H1 (cell line): ENCODE results near the gene OPCML. TPM values are rescaled to one million over a fixed set of nuclear protein-coding genes. Genes with fewer than 3 reads are reported as not detected.

ENCODE experiments used
- CTCF ChIA-PET: fragments of 300-600 bp; sonication (Branson Sonifier 250); formaldehyde crosslinking; loops from one replicate; lab custom pipeline; 2021; ENCODE audit not compliant: partially characterized antibody; lab: Charles Lee
- POLR2A ChIA-PET: fragments of 300-600 bp; sonication (Branson Sonifier 250); formaldehyde crosslinking; loops from one replicate; lab custom pipeline; 2021; ENCODE audit warnings: inconsistent platforms; ENCODE audit not compliant: partially characterized antibody; lab: Charles Lee
- DNase-seq, 2 experiments: peaks; one replicate each; pipeline versions ENCODE4 v3.0.0 to v3.0.0-alpha.2; 2010 to 2022; ENCODE audit warnings: low spot score in 2 of 2, low read depth in 1 of 2, mixed read lengths in 1 of 2
- FAIRE-seq: peaks from 2 replicates; lab custom pipeline; 2011; peaks lifted over from hg19 to GRCh38; lab: Jason Lieb, UNC
- H2AFZ ChIP-seq: 2 replicates; pipeline ENCODE4 v1.8.1; 2012; ENCODE audit warnings: low read length, inconsistent platforms
- H2AK5ac ChIP-seq: 2 replicates; pipeline ENCODE4 v1.6.1; 2013; ENCODE audit warnings: low read depth, low read length
- H2BK120ac ChIP-seq: replicated peaks from 2 replicates; pipeline ENCODE3; 2013; ENCODE audit warnings: low read depth, low read length, inconsistent platforms
- H2BK12ac ChIP-seq: 2 replicates; pipeline ENCODE4 v1.6.1; 2013; ENCODE audit warnings: low read depth, low read length
- H2BK15ac ChIP-seq: 2 replicates; pipeline ENCODE4 v1.6.1; 2013; ENCODE audit warnings: low read length
- H2BK20ac ChIP-seq: 2 replicates; pipeline ENCODE4 v1.6.1; 2013; ENCODE audit warnings: low read length
- H2BK5ac ChIP-seq: 2 replicates; pipeline ENCODE4 v1.6.1; 2013; ENCODE audit warnings: low read depth, low read length
- H3K14ac ChIP-seq: 2 replicates; pipeline ENCODE4 v1.6.1; 2013; ENCODE audit warnings: inconsistent platforms; ENCODE audit not compliant: insufficient read length
- H3K18ac ChIP-seq: 2 replicates; pipeline ENCODE4 v1.6.1; 2013; ENCODE audit warnings: low read length; ENCODE audit errors: extremely low read depth
- H3K23ac ChIP-seq: 2 replicates; pipeline ENCODE4 v1.6.1; 2013; ENCODE audit warnings: inconsistent platforms; ENCODE audit not compliant: insufficient read length
- H3K23me2 ChIP-seq: 2 replicates; pipeline ENCODE4 v1.6.1; 2013; ENCODE audit warnings: low read depth, low read length
- H3K27ac ChIP-seq: 2 replicates; pipeline ENCODE4 v1.6.1; 2011; ENCODE audit warnings: low read depth, low read length, inconsistent platforms
- H3K27me3 ChIP-seq, 4 experiments: replicated peaks in 1 of 4; 1 replicate in 1 of 4; 2 replicates in 3 of 4; pipeline versions ENCODE4 v1.6.1 to v1.8.1; 2011 to 2013; ENCODE audit warnings: low read length in 3 of 4, mild to moderate bottlenecking in 3 of 4, inconsistent platforms in 2 of 4, mixed read lengths in 2 of 4, moderate library complexity in 1 of 4; ENCODE audit not compliant: control insufficient read depth in 3 of 4, insufficient read depth in 3 of 4; ENCODE audit errors: extremely low read depth in 1 of 4
- H3K36me3 ChIP-seq, 4 experiments: 2 replicates each; pipeline versions ENCODE4 v1.6.1 to v1.8.1; 2011 to 2013; ENCODE audit warnings: mild to moderate bottlenecking in 4 of 4, low read length in 3 of 4, moderate library complexity in 2 of 4, control low read depth in 1 of 4, inconsistent platforms in 1 of 4; ENCODE audit not compliant: insufficient read depth in 4 of 4, control insufficient read depth in 2 of 4
- H3K4ac ChIP-seq: replicated peaks from 2 replicates; pipeline ENCODE3; 2013; ENCODE audit warnings: low read length, low read depth, mixed read lengths, inconsistent platforms; ENCODE audit not compliant: insufficient read length
- H3K4me1 ChIP-seq, 4 experiments: replicated peaks in 1 of 4; 1 replicate in 1 of 4; 2 replicates in 3 of 4; pipeline versions ENCODE4 v1.6.1 to v1.8.1; 2011 to 2013; ENCODE audit warnings: low read length in 3 of 4, inconsistent platforms in 2 of 4, mixed read lengths in 1 of 4; ENCODE audit not compliant: insufficient read depth in 4 of 4, control insufficient read depth in 3 of 4
- H3K4me2 ChIP-seq, 2 experiments: 2 replicates each; pipeline versions ENCODE4 v1.6.1 to v1.8.1; 2011 to 2013; ENCODE audit warnings: low read depth in 2 of 2, low read length in 2 of 2, control low read depth in 1 of 2, inconsistent platforms in 1 of 2, mild to moderate bottlenecking in 1 of 2; ENCODE audit not compliant: insufficient read depth in 1 of 2
- H3K4me3 ChIP-seq, 4 experiments: fragments of 200-600, 300-600 bp in 1 of 4; sonication (generic), shearing (Covaris generic), sonication (Bioruptor Twin) in 1 of 4; 2 replicates each; pipeline versions ENCODE4 v1.5.1 to v1.8.1; 2011 to 2016; ENCODE audit warnings: low read length in 4 of 4, low read depth in 3 of 4, control low read depth in 2 of 4, inconsistent platforms in 2 of 4, mild to moderate bottlenecking in 2 of 4, mixed read lengths in 1 of 4, moderate library complexity in 1 of 4; ENCODE audit not compliant: insufficient read depth in 2 of 4; ENCODE audit errors: extremely low read depth in 1 of 4
- H3K56ac ChIP-seq: replicated peaks from 2 replicates; pipeline ENCODE3; 2013; ENCODE audit warnings: low read depth, mild to moderate bottlenecking, mixed read lengths, low read length, inconsistent platforms; ENCODE audit not compliant: insufficient read length
- H3K79me1 ChIP-seq: 2 replicates; pipeline ENCODE4 v1.6.1; 2013; ENCODE audit warnings: low read depth, low read length, control low read depth
- H3K79me2 ChIP-seq, 2 experiments: 2 replicates each; pipeline versions ENCODE4 v1.6.1 to v1.8.1; 2012 to 2013; ENCODE audit warnings: low read length in 2 of 2, mild to moderate bottlenecking in 2 of 2, inconsistent platforms in 1 of 2; ENCODE audit not compliant: insufficient read depth in 2 of 2, control insufficient read depth in 1 of 2
- H3K9ac ChIP-seq, 4 experiments: replicated peaks in 1 of 4; 1 replicate in 1 of 4; 2 replicates in 3 of 4; pipeline versions ENCODE4 v1.6.1 to v1.8.1; 2011 to 2013; ENCODE audit warnings: low read depth in 3 of 4, low read length in 3 of 4, control low read depth in 2 of 4, mild to moderate bottlenecking in 2 of 4, moderate library complexity in 2 of 4, inconsistent platforms in 1 of 4; ENCODE audit errors: extremely low read depth in 1 of 4
- H3K9me3 ChIP-seq, 2 experiments: 2 replicates each; pipeline versions ENCODE4 v1.6.1 to v1.8.1; 2012 to 2013; ENCODE audit warnings: mild to moderate bottlenecking in 2 of 2, moderate library complexity in 2 of 2, control low read depth in 1 of 2, inconsistent platforms in 1 of 2, low read depth in 1 of 2, low read length in 1 of 2, mixed read lengths in 1 of 2; ENCODE audit not compliant: insufficient read depth in 2 of 2
- H4K20me1 ChIP-seq, 2 experiments: replicated peaks in 1 of 2; 2 replicates each; pipeline versions ENCODE3 to v1.8.1; 2011 to 2013; ENCODE audit warnings: inconsistent platforms in 2 of 2, low read length in 2 of 2, mild to moderate bottlenecking in 1 of 2; ENCODE audit not compliant: insufficient read depth in 2 of 2, control insufficient read depth in 1 of 2
- H4K5ac ChIP-seq: 2 replicates; pipeline ENCODE4 v1.6.1; 2013; ENCODE audit warnings: low read length, low read depth, mixed read lengths, inconsistent platforms; ENCODE audit not compliant: insufficient read length
- H4K8ac ChIP-seq: 2 replicates; pipeline ENCODE4 v1.8.0; 2013; ENCODE audit warnings: mild to moderate bottlenecking, moderate library complexity, low read length, inconsistent platforms; ENCODE audit not compliant: insufficient read depth; ENCODE audit errors: extremely low read depth
- H4K91ac ChIP-seq: replicated peaks from 2 replicates; pipeline ENCODE3; 2013; ENCODE audit warnings: low read length, mixed read lengths, inconsistent platforms; ENCODE audit not compliant: insufficient read length
- ASH2L ChIP-seq: fragments of 200-600, 300-600 bp; sonication (generic); IDR thresholded peaks from one replicate; pipeline ENCODE4 v1.7.1; 2017; ENCODE audit warnings: low read length
- CREB1 ChIP-seq: IDR thresholded peaks from 2 replicates; pipeline ENCODE4 v1.6.1; 2012; ENCODE audit warnings: inconsistent platforms
- EZH2 ChIP-seq: fragments of 200-600 bp; sonication (generic); IDR thresholded peaks from 2 replicates; pipeline ENCODE4 v1.7.1; 2012; ENCODE audit warnings: low read depth, mild to moderate bottlenecking, moderate library complexity, low read length, inconsistent platforms; ENCODE audit not compliant: severe bottlenecking
- HDAC2 ChIP-seq, 2 experiments: fragments of 300-600 bp in 1 of 2; sonication (generic) in 1 of 2; IDR thresholded peaks; 2 replicates each; pipeline ENCODE4 v1.6.1; 2011 to 2012; ENCODE audit warnings: low read depth in 2 of 2, low read length in 2 of 2, mild to moderate bottlenecking in 2 of 2, moderate library complexity in 2 of 2, borderline replicate concordance in 1 of 2, inconsistent platforms in 1 of 2
- JUN ChIP-seq: IDR thresholded peaks from 2 replicates; pipeline ENCODE4 v1.6.1; 2011; ENCODE audit warnings: low read depth, mild to moderate bottlenecking, improper control_type of control experiment, low read length
- RAD21 ChIP-seq, 2 experiments: IDR thresholded peaks in 1 of 2; conservative IDR thresholded peaks in 1 of 2; 2 replicates each; pipeline ENCODE4 v1.6.1; 2011; ENCODE audit warnings: low read depth in 2 of 2, low read length in 2 of 2, improper control_type of control experiment in 1 of 2, inconsistent platforms in 1 of 2, mild to moderate bottlenecking in 1 of 2, moderate library complexity in 1 of 2
- RFX5 ChIP-seq: IDR thresholded peaks from 2 replicates; pipeline ENCODE4 v1.6.1; 2011; ENCODE audit warnings: low read depth, low read length, improper control_type of control experiment, borderline replicate concordance
- RXRA ChIP-seq: IDR thresholded peaks from 2 replicates; pipeline ENCODE4 v1.6.1; 2011; ENCODE audit warnings: low read depth, mild to moderate bottlenecking, low read length, moderate library complexity; ENCODE audit not compliant: insufficient read depth
- SUZ12 ChIP-seq: fragments of 200-600 bp; sonication (generic); IDR thresholded peaks from 2 replicates; pipeline ENCODE4 v1.6.1; 2012; ENCODE audit warnings: mild to moderate bottlenecking, inconsistent platforms, low read length, moderate library complexity, mixed read lengths
- TAF1 ChIP-seq: IDR thresholded peaks from 2 replicates; pipeline ENCODE4 v1.6.1; 2011; ENCODE audit warnings: mild to moderate bottlenecking, low read depth, low read length
- USF2 ChIP-seq: IDR thresholded peaks from 2 replicates; pipeline ENCODE4 v1.6.1; 2011; ENCODE audit warnings: low read length, improper control_type of control experiment
- WGBS, 2 experiments: shearing (Covaris generic) in 1 of 2; methylation state at CpG; one replicate each; pipeline versions ENCODE4 v1.1.6 to v1.1.7; 2013 to 2015; ENCODE audit warnings: low lambda C conversion rate in 2 of 2, mixed read lengths in 2 of 2, inconsistent platforms in 1 of 2, low coverage in 1 of 2, missing lambda C conversion rate in 1 of 2; ENCODE audit not compliant: insufficient replicate concordance in 2 of 2, insufficient coverage in 1 of 2, insufficient read length in 1 of 2; ENCODE audit errors: extremely low coverage in 1 of 2, missing lambda C conversion rate in 1 of 2; 5-methylcytosine and 5-hydroxymethylcytosine counted together
- polyA plus RNA-seq, 7 experiments: library from polyadenylated mRNA; depleted of rRNA in 3 of 7; stranded (reverse) in 5 of 7; unstranded in 2 of 7; fragments of >200 nt in 5 of 7; fragments of 200-250 nt in 2 of 7; gene quantifications; 1 replicate in 5 of 7; 2 replicates in 1 of 7; 4 replicates in 1 of 7; pipeline versions ENCODE4 v1.2.1 to v1.2.3, GENCODE V29; 2011 to 2013; ENCODE audit warnings: missing spikeins in 2 of 7, mixed read lengths in 2 of 7
- total RNA-seq: library from RNA; stranded (reverse); fragmentation: NEBNext Ultra II Directional; extraction: Animal tissue kit (Norgen Biotek cat#: 25700); gene quantifications from 2 replicates; pipeline ENCODE4 v1.2.1, GENCODE V29; 2021

Gene OPCML
- total and polyA plus RNA-seq, 2 of the 8 experiments (the other 6 are each of a cell fraction or from before 2014, with no cell fraction given) = 2.3 to 3.1 TPM

GRCh38 chr11:132658004-132658403 is 874.3 kb downstream of the OPCML start:
- H3K4me2 ChIP-seq = no peak overlapping the region
- no peaks in the 10 kb centered on the region for H3K4me1 ChIP-seq
- POLR2A ChIA-PET = no interaction called here
- no peak overlapping the region for H3K27ac ChIP-seq
- no peak overlapping the region for H2BK12ac ChIP-seq
- H3K56ac ChIP-seq = no peak overlapping the region
- H3K18ac ChIP-seq = no peak overlapping the region
- H2BK5ac ChIP-seq = no peak overlapping the region
- no peak overlapping the region for H4K5ac ChIP-seq
- peaks cover 0 to 3% of the 10 kb centered on the region in 2 experiments for H4K20me1 ChIP-seq
- H3K4ac ChIP-seq = no peak overlapping the region
- no peak overlapping the region for H4K91ac ChIP-seq
- no peak overlapping the region for H2BK20ac ChIP-seq
- H3K27me3 ChIP-seq = no peaks in the 10 kb centered on the region
- no peaks in the 10 kb centered on the region for H3K9me3 ChIP-seq
- no peak overlapping the region for H2BK120ac ChIP-seq
- no peak overlapping the region for H2BK15ac ChIP-seq
- TF ChIP-seq RXRA = no peak
- TF ChIP-seq EZH2 = no peak
- no peak for TF ChIP-seq HDAC2 (IDR thresholded peaks at IDR 0.05; ENCODE audit: borderline replicate concordance in 1 of 2, low read depth in 2 of 2, low read length in 2 of 2)
- no peak for TF ChIP-seq USF2
- TF ChIP-seq JUN = no peak
- TF ChIP-seq TAF1 = no peak
- no peak for TF ChIP-seq ASH2L
- TF ChIP-seq CREB1 = no peak
- no peak for TF ChIP-seq RAD21 (IDR thresholded peaks at IDR 0.05 in 1 of 2, conservative IDR thresholded peaks at IDR 0.05 in 1 of 2; ENCODE audit: low read depth in 2 of 2, low read length in 2 of 2)
- no peak for TF ChIP-seq RFX5
- no peak for TF ChIP-seq SUZ12
- CTCF ChIA-PET = no interaction called here
- no peak overlapping the region for H3K9ac ChIP-seq
- 98% methylated on average over 4 of the region's 4 CpGs; no CpG with 5 or more reads in 1 of the 2 experiments for WGBS, 2 experiments
- no peaks in the 10 kb centered on the region for H3K79me1 ChIP-seq
- no peaks in the 10 kb centered on the region for H3K79me2 ChIP-seq
- H2AFZ ChIP-seq = no peak overlapping the region
- no peak overlapping the region for H3K14ac ChIP-seq
- H4K8ac ChIP-seq = no peak overlapping the region
- no peaks in the 10 kb centered on the region for H3K36me3 ChIP-seq
- FAIRE-seq (no peak), DNase-seq (no peak)
- no peaks in the 10 kb centered on the region for H3K23me2 ChIP-seq
- H2AK5ac ChIP-seq = no peak overlapping the region
- no peak overlapping the region for H3K23ac ChIP-seq
- H3K4me3 ChIP-seq = no peak overlapping the region
